Gastroesophageal sphincter (tissue), 4 donors: ENCODE measurements around the gene MMP14. TPM values are rescaled to one million over a fixed set of nuclear protein-coding genes. Genes with fewer than 3 reads are reported as not detected.
"Not testable (repeated sequence)": the region's sequence is repeated elsewhere in the genome, so short reads cannot be mapped to it uniquely, and the experiment has no call there.

Experiments
- ATAC-seq: fragments of 150-250 bp; one replicate; pipeline ENCODE4 v1.9.1; 2016; ENCODE audit warnings: mild to moderate bottlenecking, moderate library complexity
- H3K27ac ChIP-seq, 4 donors: fragments of 200-600 bp; sonication (generic) in 3 of 4; 1 replicate in 3 of 4; 2 replicates in 1 of 4; pipeline ENCODE4 v1.5.1; 2016 to 2019
- H3K27me3 ChIP-seq: fragments of 200-600 bp; sonication (generic); one replicate; pipeline ENCODE4 v1.5.1; 2019
- H3K36me3 ChIP-seq, 2 donors: fragments of 200-600 bp; sonication (generic); one replicate each; pipeline ENCODE4 v1.5.1; 2019; ENCODE audit warnings: control low read depth in 1 of 2
- H3K4me1 ChIP-seq, 3 donors: fragments of 200-600 bp; sonication (generic); 1 replicate in 2 of 3; 2 replicates in 1 of 3; pipeline ENCODE4 v1.5.1; 2016 to 2019; ENCODE audit warnings: control low read depth in 2 of 3
- H3K4me3 ChIP-seq, 2 donors: fragments of 200-600 bp; sonication (generic); one replicate each; pipeline ENCODE4 v1.5.1; 2019; ENCODE audit warnings: mild to moderate bottlenecking in 1 of 2, moderate library complexity in 1 of 2
- H3K9me3 ChIP-seq, 3 donors: fragments of 200-600 bp; sonication (generic); one replicate each; pipeline ENCODE4 v1.5.1; 2017 to 2019; ENCODE audit warnings: control low read depth in 2 of 3
- CTCF ChIP-seq, 4 experiments: fragments of 200-600 bp in 2 of 4; fragments of 450-650 bp in 2 of 4; sonication (generic) in 1 of 4; IDR thresholded peaks; one replicate each; pipeline ENCODE4 v1.5.1; 2017 to 2019; ENCODE audit warnings: antibody characterized with exemption in 4 of 4, mild to moderate bottlenecking in 2 of 4, moderate library complexity in 2 of 4
- EP300 ChIP-seq: sonication (generic); formaldehyde crosslinking; IDR thresholded peaks from one replicate; pipeline ENCODE4 v1.6.1; 2017; ENCODE audit warnings: antibody characterized with exemption, mild to moderate bottlenecking
- POLR2A ChIP-seq, 2 donors: fragments of 450-650 bp; IDR thresholded peaks; one replicate each; pipeline ENCODE4 v1.6.1; 2017; ENCODE audit warnings: antibody characterized with exemption in 2 of 2, mild to moderate bottlenecking in 2 of 2, moderate library complexity in 1 of 2
- POLR2AphosphoS5 ChIP-seq: sonication (generic); formaldehyde crosslinking; IDR thresholded peaks from one replicate; pipeline ENCODE4 v1.6.1; 2017; ENCODE audit warnings: antibody characterized with exemption
- WGBS, 2 donors: methylation state at CpG; one replicate each; pipeline ENCODE4 v1.1.5; 2018; ENCODE audit warnings: low coverage in 1 of 2; 5-methylcytosine and 5-hydroxymethylcytosine counted together
- total RNA-seq, 4 donors: library from RNA; depleted of rRNA; stranded (reverse); fragments of >200 nt; gene quantifications; one replicate each; pipeline ENCODE4 v1.1.0, GENCODE V29; 2016

Gene MMP14
- total RNA-seq, 4 donors from 2014 or later = 114 to 127 (median 123) TPM

DNA sequence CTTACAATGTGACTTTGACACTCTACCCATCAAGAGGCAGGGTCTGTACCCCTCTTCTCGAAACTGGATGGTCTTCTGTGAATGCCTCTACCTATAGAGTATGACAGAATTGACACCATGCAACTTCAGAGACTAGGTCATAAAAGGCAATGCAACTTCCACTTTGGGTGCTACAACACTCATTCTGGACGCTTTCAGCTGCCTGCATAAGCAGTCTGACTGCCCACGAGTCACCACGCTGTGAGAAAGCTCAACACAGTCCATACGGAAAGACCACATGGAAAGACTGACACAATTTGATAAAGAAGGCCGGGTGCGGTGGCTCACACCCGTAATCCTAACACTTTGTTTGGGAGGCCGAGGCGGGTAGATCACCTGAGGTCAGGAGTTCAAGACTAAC is 36.0 kb upstream of the MMP14 start:
- ATAC-seq = no peak
- H3K27ac ChIP-seq = no peak overlapping the region
- H3K4me1 ChIP-seq = no peaks in the 10 kb centered on the region
- TF ChIP-seq CTCF (IDR thresholded peaks at IDR 0.05) (no peak), POLR2A (IDR thresholded peaks at IDR 0.05) (no peak), POLR2AphosphoS5 (no peak), EP300 (no peak)
- H3K9me3 ChIP-seq = no peaks in the 10 kb centered on the region
- no peaks in the 10 kb centered on the region for H3K36me3 ChIP-seq
- H3K4me3 ChIP-seq = no peak overlapping the region
- 80 to 91% methylated on average over 1 to 8 of the region's 10 CpGs for WGBS, 2 donors
- peaks cover 17% of the 10 kb centered on the region for H3K27me3 ChIP-seq

DNA sequence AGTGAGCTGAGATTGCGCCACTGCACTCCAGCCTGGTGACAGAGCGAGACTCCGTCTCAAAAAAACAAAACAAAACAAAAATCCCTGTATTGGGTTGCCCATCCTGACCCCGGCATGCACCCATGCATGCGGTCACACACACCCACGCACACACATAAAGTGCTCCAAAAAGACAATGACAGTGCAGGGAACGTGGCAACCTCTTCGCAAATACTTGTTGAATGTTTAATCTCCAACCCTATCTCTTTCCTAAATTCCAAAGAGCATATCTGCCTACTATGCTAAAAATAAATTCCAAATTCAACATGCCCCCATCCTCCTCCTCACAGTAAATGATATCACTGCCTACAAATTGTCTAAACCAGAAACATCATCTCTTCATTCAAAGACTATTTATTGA is 34.7 kb upstream of the MMP14 start:
- Histone ChIP-seq H3K36me3 (no peaks in the 10 kb centered on the region), H3K9me3 (no peaks in the 10 kb centered on the region), H3K27ac (no peak overlapping the region), H3K27me3 (peaks cover 8% of the 10 kb centered on the region), H3K4me3 (no peak overlapping the region), H3K4me1 (no peaks in the 10 kb centered on the region)
- no peak for ATAC-seq
- TF ChIP-seq POLR2A (IDR thresholded peaks at IDR 0.05) (no peak), POLR2AphosphoS5 (no peak), CTCF (IDR thresholded peaks at IDR 0.05) (no peak), EP300 (no peak)
- 77 to 100% methylated on average over 2 to 4 of the region's 8 CpGs for WGBS, 2 donors

GRCh38 chr14:22802860-22803686 is 33.3 kb upstream of the MMP14 start:
- no peak for ATAC-seq
- 0 to 70% methylated on average over 1 to 9 of the region's 12 CpGs for whole genome bisulfite sequencing, 2 donors

GRCh38 chr14:22803687-22803974 is 32.8 kb upstream of the MMP14 start:
- H3K27me3 ChIP-seq = peaks cover 8% of the 10 kb centered on the region
- H3K4me1 ChIP-seq = no peaks in the 10 kb centered on the region
- no peaks in the 10 kb centered on the region for H3K9me3 ChIP-seq
- H3K27ac ChIP-seq = no peak overlapping the region
- TF ChIP-seq POLR2A (IDR thresholded peaks at IDR 0.05) (no peak), CTCF (IDR thresholded peaks at IDR 0.05) (no peak), POLR2AphosphoS5 (no peak), EP300 (no peak)
- WGBS, 2 donors = 75 to 90% methylated on average over 1 to 3 of the region's 3 CpGs
- H3K4me3 ChIP-seq = no peak overlapping the region
- no peak for ATAC-seq
- H3K36me3 ChIP-seq = no peaks in the 10 kb centered on the region

More at GRCh38 chr14:22802860-22803686, 33.3 kb upstream of the MMP14 start:
- Histone ChIP-seq H3K4me1 (no peaks in the 10 kb centered on the region), H3K27ac (no peak overlapping the region), H3K9me3 (no peaks in the 10 kb centered on the region), H3K27me3 (peaks cover 8% of the 10 kb centered on the region), H3K4me3 (no peak overlapping the region), H3K36me3 (no peaks in the 10 kb centered on the region)
- TF ChIP-seq EP300 (no peak), POLR2AphosphoS5 (no peak), CTCF (IDR thresholded peaks at IDR 0.05) (no peak), POLR2A (IDR thresholded peaks at IDR 0.05) (no peak)

DNA sequence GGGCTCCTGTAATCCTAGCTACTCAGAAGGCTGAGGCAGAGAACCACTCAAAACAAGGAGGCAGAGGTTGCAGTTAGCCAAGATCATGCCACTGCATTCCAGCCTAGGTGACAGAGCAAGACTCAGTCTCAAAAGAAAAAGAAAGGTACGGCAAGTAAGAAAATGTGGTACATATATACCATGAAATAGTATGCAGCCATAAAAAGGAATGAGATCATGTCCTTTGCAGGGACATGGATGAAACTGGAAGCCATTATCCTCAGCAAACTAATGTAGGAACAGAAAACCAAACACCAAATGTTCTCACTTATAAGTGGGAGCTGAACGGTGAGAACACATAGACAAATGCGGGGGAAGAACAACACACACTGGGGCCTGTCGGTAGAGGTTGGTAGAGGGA is 31.1 kb upstream of the MMP14 start:
- not testable (repeated sequence) for H3K9me3 ChIP-seq, H3K4me3 ChIP-seq, H3K36me3 ChIP-seq, H3K4me1 ChIP-seq, H3K27me3 ChIP-seq, H3K27ac ChIP-seq, ATAC-seq
- whole genome bisulfite sequencing, 2 donors = 68 to 91% methylated on average over 3 to 4 of the region's 4 CpGs
